Measurements from ENCODE around the gene INSL3. TPM values are rescaled to one million over a fixed set of nuclear protein-coding genes. Genes with fewer than 3 reads are reported as not detected.
A peak's percentile ranks its signal among the peaks of the same experiment; 100 is the strongest.
"Not testable (repeated sequence)": the region's sequence is repeated elsewhere in the genome, so short reads cannot be mapped to it uniquely, and the experiment has no call there.

INSL3 gene
- total RNA-seq, 2 donors from 2014 or later, result not detected

DNA sequence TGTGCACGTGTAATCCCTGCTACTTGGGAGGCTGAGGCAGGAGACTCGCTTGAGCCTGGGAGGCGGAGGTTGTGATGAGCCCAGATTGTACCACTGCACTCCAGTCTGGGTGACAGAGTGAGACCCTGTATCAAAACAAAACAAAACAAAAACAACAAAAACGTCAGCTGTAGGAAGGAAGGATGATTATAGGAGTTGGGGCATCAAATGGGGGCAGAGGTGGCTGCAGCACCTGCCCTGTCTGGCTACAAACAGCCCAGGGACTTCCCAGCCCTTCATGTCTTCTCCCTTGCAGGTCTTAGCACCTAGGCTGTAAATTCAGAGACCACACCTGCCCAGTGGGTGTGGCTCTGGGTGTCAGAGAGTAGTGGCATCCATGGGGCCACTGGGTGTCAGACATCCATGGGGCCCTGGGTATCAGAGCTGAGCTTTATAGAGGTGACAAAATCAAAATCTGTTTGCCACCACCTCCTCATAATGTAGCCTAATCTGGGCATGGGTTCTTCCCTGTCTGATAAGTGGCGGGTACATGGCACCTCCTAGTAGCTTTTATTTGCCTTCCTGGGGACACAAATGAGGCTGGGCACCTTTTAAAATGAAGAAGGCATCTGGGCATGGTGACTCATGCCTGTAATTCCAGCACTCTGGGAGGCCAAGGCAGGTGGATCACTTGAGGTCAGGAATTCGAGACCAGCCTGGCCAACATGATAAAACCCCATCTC is 31.1 kb downstream of the INSL3 start:
- peaks cover 36% of the 10 kb centered on the region for H3K4me1 ChIP-seq
- no peaks in the 10 kb centered on the region for H3K27me3 ChIP-seq
- WGBS, 2 donors, result 64 to 65% methylated on average over 6 of the region's 6 CpGs
- H3K4me3 ChIP-seq, result no peak overlapping the region
- intact Hi-C loops (cut with DNase I), result no loop called here
- no peaks in the 10 kb centered on the region for H3K36me3 ChIP-seq (replicated peaks in 1 of 2; ENCODE audit: insufficient read depth in 1 of 2, low read depth in 2 of 2)
- peak in 1 of 4 donors; percentile 28 for DNase-seq
- peak overlapping the region in 2 of 4 donors; percentile 38 to 73 for H3K27ac ChIP-seq
- no peaks in the 10 kb centered on the region for H3K9me3 ChIP-seq
- no peak for ATAC-seq
- no peak for TF ChIP-seq POLR2A (IDR thresholded peaks at IDR 0.05)
- TF ChIP-seq, protein P1, sequence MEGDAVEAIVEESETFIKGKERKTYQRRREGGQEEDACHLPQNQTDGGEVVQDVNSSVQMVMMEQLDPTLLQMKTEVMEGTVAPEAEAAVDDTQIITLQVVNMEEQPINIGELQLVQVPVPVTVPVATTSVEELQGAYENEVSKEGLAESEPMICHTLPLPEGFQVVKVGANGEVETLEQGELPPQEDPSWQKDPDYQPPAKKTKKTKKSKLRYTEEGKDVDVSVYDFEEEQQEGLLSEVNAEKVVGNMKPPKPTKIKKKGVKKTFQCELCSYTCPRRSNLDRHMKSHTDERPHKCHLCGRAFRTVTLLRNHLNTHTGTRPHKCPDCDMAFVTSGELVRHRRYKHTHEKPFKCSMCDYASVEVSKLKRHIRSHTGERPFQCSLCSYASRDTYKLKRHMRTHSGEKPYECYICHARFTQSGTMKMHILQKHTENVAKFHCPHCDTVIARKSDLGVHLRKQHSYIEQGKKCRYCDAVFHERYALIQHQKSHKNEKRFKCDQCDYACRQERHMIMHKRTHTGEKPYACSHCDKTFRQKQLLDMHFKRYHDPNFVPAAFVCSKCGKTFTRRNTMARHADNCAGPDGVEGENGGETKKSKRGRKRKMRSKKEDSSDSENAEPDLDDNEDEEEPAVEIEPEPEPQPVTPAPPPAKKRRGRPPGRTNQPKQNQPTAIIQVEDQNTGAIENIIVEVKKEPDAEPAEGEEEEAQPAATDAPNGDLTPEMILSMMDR (IDR thresholded peaks at IDR 0.05), result no peak

- WGBS, 2 donors, result 81 to 91% methylated on average over 2 of the region's 2 CpGs
- no peak overlapping the region for H3K27ac ChIP-seq
- H3K36me3 ChIP-seq (replicated peaks in 1 of 2; ENCODE audit: insufficient read depth in 1 of 2, low read depth in 2 of 2), result no peaks in the 10 kb centered on the region
- H3K27me3 ChIP-seq, result no peaks in the 10 kb centered on the region
- peaks cover 22% of the 10 kb centered on the region for H3K4me1 ChIP-seq
- no peaks in the 10 kb centered on the region for H3K9me3 ChIP-seq
- H3K4me3 ChIP-seq, result no peak overlapping the region
- no peak for TF ChIP-seq POLR2A (IDR thresholded peaks at IDR 0.05)
- TF ChIP-seq, protein P1 (IDR thresholded peaks at IDR 0.05), result no peak
- DNase-seq (no peak), ATAC-seq (no peak)
- intact Hi-C loops (cut with DNase I), result loop anchor here (10.0 kb wide), 1 partner anchor 66 kb away; the partner anchor contains the start of gene RPL18A
Observed at GRCh38 chr19:17788632-17789031, 32.7 kb downstream of the INSL3 start.

GRCh38 chr19:17787274-17787913 is 33.9 kb downstream of the INSL3 start:
- intact Hi-C loops (cut with DNase I), result loop anchor here (10.0 kb wide), 1 partner anchor 67 kb away; the partner anchor contains the start of gene RPL18A
- no peak for DNase-seq
- Histone ChIP-seq H3K9me3 (no peaks in the 10 kb centered on the region), H3K27me3 (no peaks in the 10 kb centered on the region), H3K4me3 (no peak overlapping the region), H3K4me1 (peaks cover 22% of the 10 kb centered on the region), H3K36me3 (replicated peaks in 1 of 2; ENCODE audit: insufficient read depth in 1 of 2, low read depth in 2 of 2) (no peaks in the 10 kb centered on the region), H3K27ac (no peak overlapping the region)
- WGBS, 2 donors, result 77 to 94% methylated on average over 6 to 12 of the region's 14 CpGs
- no peak for TF ChIP-seq POLR2A (IDR thresholded peaks at IDR 0.05)
- TF ChIP-seq, protein P1 (IDR thresholded peaks at IDR 0.05), result no peak
- ATAC-seq, result no peak

DNA sequence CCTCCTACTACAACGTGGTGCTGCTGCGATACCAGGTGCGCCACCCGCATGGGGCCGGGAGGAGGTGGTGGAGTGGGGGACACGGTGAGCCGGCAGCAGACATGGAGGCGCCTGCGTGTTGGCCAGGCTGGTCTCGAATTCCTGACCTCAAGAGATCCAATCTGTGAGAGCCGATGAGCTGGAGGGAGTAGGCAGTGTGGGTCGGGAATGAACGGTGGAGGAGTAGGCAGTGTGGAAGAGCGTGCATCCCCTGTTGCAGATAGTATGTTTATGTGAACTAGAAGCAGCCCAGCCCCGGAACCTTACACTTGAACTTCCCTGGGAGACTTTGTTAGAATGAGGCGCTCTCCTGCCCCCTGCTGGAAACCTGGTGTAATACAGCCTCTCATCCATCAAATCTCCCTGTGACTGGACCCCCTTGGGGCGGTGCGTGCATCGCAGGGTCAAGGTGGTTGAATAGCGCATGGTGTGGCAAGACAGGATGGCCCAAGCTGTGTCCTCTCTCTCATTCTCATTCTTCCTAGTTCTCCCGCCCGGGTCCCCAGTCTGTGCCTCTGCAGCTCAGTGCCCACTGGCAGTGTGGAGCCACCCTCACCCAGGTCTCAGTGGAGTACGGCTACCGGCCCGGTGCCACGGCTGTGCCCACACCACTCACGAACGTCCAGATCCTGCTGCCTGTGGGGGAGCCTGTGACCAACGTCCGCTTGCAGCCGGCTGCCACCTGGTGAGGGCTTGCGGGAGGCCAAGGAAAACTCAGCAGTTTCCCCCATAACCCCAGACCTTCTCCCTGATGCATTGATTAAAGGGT is 36.9 kb downstream of the INSL3 start:
- Histone ChIP-seq H3K4me3 (no peak overlapping the region), H3K27ac (no peak overlapping the region), H3K9me3 (no peaks in the 10 kb centered on the region), H3K27me3 (no peaks in the 10 kb centered on the region), H3K4me1 (no peaks in the 10 kb centered on the region), H3K36me3 (replicated peaks in 1 of 2; ENCODE audit: insufficient read depth in 1 of 2, low read depth in 2 of 2) (no peaks in the 10 kb centered on the region)
- DNase-seq, result peak; percentile 66 to 73 (median 70)
- 28 to 38% methylated on average over 19 to 32 of the region's 32 CpGs for WGBS, 2 donors
- TF ChIP-seq POLR2A (IDR thresholded peaks at IDR 0.05), result no peak
- TF ChIP-seq, protein P1 (IDR thresholded peaks at IDR 0.05), result peak; percentile 41 to 76 (median 65)
- intact Hi-C loops (cut with DNase I), result loop anchor here (10.0 kb wide), 1 partner anchor 70 kb away; the partner anchor contains the start of gene RPL18A
- ATAC-seq, result peak; percentile 63

GRCh38 chr19:17783721-17784120 is 37.6 kb downstream of the INSL3 start:
- ATAC-seq; H3K27ac ChIP-seq; H3K9me3 ChIP-seq; DNase-seq; H3K4me1 ChIP-seq; H3K27me3 ChIP-seq; H3K4me3 ChIP-seq; H3K36me3 ChIP-seq (replicated peaks in 1 of 2; ENCODE audit: insufficient read depth in 1 of 2, low read depth in 2 of 2): not testable (repeated sequence)
- WGBS, 2 donors, result 50 to 61% methylated on average over 5 of the region's 5 CpGs
- intact Hi-C loops (cut with DNase I), result loop anchor here (10.0 kb wide), 1 partner anchor 71 kb away; the partner anchor contains the start of gene RPL18A
